Measurements from ENCODE around the gene RBM24.

RBM24 gene

GRCh38 chr6:17281100-17281496 lies at the start of gene RBM24:
RBM24 (plus strand) TSS chr6:17281361; CDS start chr6:17281582, 221 bp downstream.
- DNase-seq (ENCODE audit: low read depth in 2 of 2, low spot score in 1 of 2): no peak

GRCh38 chr6:17233531-17233930 lies 47.6 kb upstream of the RBM24 start:
- no peak for DNase-seq (ENCODE audit: low read depth in 2 of 2, low spot score in 1 of 2)

GRCh38 chr6:17237246-17237645 lies 43.9 kb upstream of the RBM24 start:
- no peak for DNase-seq (ENCODE audit: low read depth in 2 of 2, low spot score in 1 of 2)

- no peak for DNase-seq (ENCODE audit: low read depth in 2 of 2, low spot score in 1 of 2)
Observed at GRCh38 chr6:17239260-17239659, 41.9 kb upstream of the RBM24 start.

GRCh38 chr6:17240803-17241500 lies 40.2 kb upstream of the RBM24 start:
- DNase-seq (ENCODE audit: low read depth in 2 of 2, low spot score in 1 of 2): no peak

GRCh38 chr6:17242087-17242486 lies 39.1 kb upstream of the RBM24 start:
- no peak for DNase-seq (ENCODE audit: low read depth in 2 of 2, low spot score in 1 of 2)

- no peak for DNase-seq (ENCODE audit: low read depth in 2 of 2, low spot score in 1 of 2)
Observed at GRCh38 chr6:17250237-17250636, 30.9 kb upstream of the RBM24 start.

- no peak for DNase-seq (ENCODE audit: low read depth in 2 of 2, low spot score in 1 of 2)
Observed at GRCh38 chr6:17251953-17252352, 29.2 kb upstream of the RBM24 start.

- no peak for DNase-seq (ENCODE audit: low read depth in 2 of 2, low spot score in 1 of 2)
Observed at GRCh38 chr6:17258749-17259148, 22.4 kb upstream of the RBM24 start.

- no peak for DNase-seq (ENCODE audit: low read depth in 2 of 2, low spot score in 1 of 2)
Observed at GRCh38 chr6:17265570-17265969, 15.6 kb upstream of the RBM24 start.

- DNase-seq (ENCODE audit: low read depth in 2 of 2, low spot score in 1 of 2): no peak
Observed at GRCh38 chr6:17267566-17267965, 13.6 kb upstream of the RBM24 start.

- DNase-seq (ENCODE audit: low read depth in 2 of 2, low spot score in 1 of 2): no peak
Observed at GRCh38 chr6:17268114-17268513, 13.0 kb upstream of the RBM24 start.

- no peak for DNase-seq (ENCODE audit: low read depth in 2 of 2, low spot score in 1 of 2)
Observed at GRCh38 chr6:17269840-17270239, 11.3 kb upstream of the RBM24 start.

- DNase-seq (ENCODE audit: low read depth in 2 of 2, low spot score in 1 of 2): no peak
Observed at GRCh38 chr6:17271628-17272027, 9.5 kb upstream of the RBM24 start.

- no peak for DNase-seq (ENCODE audit: low read depth in 2 of 2, low spot score in 1 of 2)
Observed at GRCh38 chr6:17276766-17277165, 4.4 kb upstream of the RBM24 start.

- DNase-seq (ENCODE audit: low read depth in 2 of 2, low spot score in 1 of 2): no peak
Observed at GRCh38 chr6:17277256-17277655, 3.9 kb upstream of the RBM24 start.

GRCh38 chr6:17278289-17279063 lies 2.7 kb upstream of the RBM24 start:
- DNase-seq (ENCODE audit: low read depth in 2 of 2, low spot score in 1 of 2): no peak

- no peak for DNase-seq (ENCODE audit: low read depth in 2 of 2, low spot score in 1 of 2)
Observed at GRCh38 chr6:17280138-17280537, 1.0 kb upstream of the RBM24 start.

- no peak for DNase-seq (ENCODE audit: low read depth in 2 of 2, low spot score in 1 of 2)
Observed at GRCh38 chr6:17280552-17281090, 540 bp upstream of the RBM24 start.

GRCh38 chr6:17281497-17282481 lies 628 bp downstream of the RBM24 start:
- DNase-seq (ENCODE audit: low read depth in 2 of 2, low spot score in 1 of 2): no peak

GRCh38 chr6:17283074-17283473 lies 1.9 kb downstream of the RBM24 start:
- no peak for DNase-seq (ENCODE audit: low read depth in 2 of 2, low spot score in 1 of 2)
